Measurements from ENCODE around the gene STT3B.

Gene STT3B

GRCh38 chr3:31515486-31516284, 17.0 kb upstream of the STT3B start:
- TF ChIP-seq Cebpa-rat (IDR thresholded peaks at IDR 0.05): no peak
- Histone ChIP-seq H3K4me3 (no peak overlapping the region), H3K27me3 (no peaks in the 10 kb centered on the region), H3K9ac (no peak overlapping the region), H3K4me2 (no peak overlapping the region), H3K9me3 (0 out of 2 replicates have a peak, but pooled peaks cover 6% of the 10 kb centered on the region), H3K4me1 (no peaks in the 10 kb centered on the region), H3K27ac (no peak overlapping the region), H3K36me3 (no peaks in the 10 kb centered on the region), H4K20me1 (no peaks in the 10 kb centered on the region)

GRCh38 chr3:31516757-31517156, 16.0 kb upstream of the STT3B start:
- no peaks in the 10 kb centered on the region for H3K27me3 ChIP-seq

GRCh38 chr3:31521468-31521867, 11.3 kb upstream of the STT3B start:
- no peak for TF ChIP-seq Cebpa-rat (IDR thresholded peaks at IDR 0.05)
- Histone ChIP-seq H3K27me3 (no peaks in the 10 kb centered on the region), H3K4me1 (peaks cover 17% of the 10 kb centered on the region), H3K9me3 (peaks cover 11% of the 10 kb centered on the region), H3K4me2 (peak overlapping the region; percentile 68), H3K27ac (peak overlapping the region; percentile 66), H3K9ac (no peak overlapping the region), H3K4me3 (no peak overlapping the region), H4K20me1 (no peaks in the 10 kb centered on the region), H3K36me3 (no peaks in the 10 kb centered on the region)

More at GRCh38 chr3:31516757-31517156, 16.0 kb upstream of the STT3B start:
- Histone ChIP-seq H3K4me3 (no peak overlapping the region), H3K36me3 (no peaks in the 10 kb centered on the region), H4K20me1 (no peaks in the 10 kb centered on the region), H3K27ac (no peak overlapping the region), H3K9ac (no peak overlapping the region), H3K4me2 (no peak overlapping the region), H3K4me1 (peaks cover 6% of the 10 kb centered on the region), H3K9me3 (peaks cover 11% of the 10 kb centered on the region; the same call in 1 of the 2 replicates)
- TF ChIP-seq Cebpa-rat (IDR thresholded peaks at IDR 0.05): no peak

GRCh38 chr3:31522152-31522551, 10.6 kb upstream of the STT3B start:
- H3K4me1 ChIP-seq: peaks cover 17% of the 10 kb centered on the region
- H3K36me3 ChIP-seq: no peaks in the 10 kb centered on the region
- H3K27ac ChIP-seq: peak overlapping the region; percentile 66
- H3K9me3 ChIP-seq: peaks cover 7% of the 10 kb centered on the region
- no peak for TF ChIP-seq Cebpa-rat (IDR thresholded peaks at IDR 0.05)
- H3K9ac ChIP-seq: no peak overlapping the region; the same call in 1 of the 2 replicates
- H3K4me3 ChIP-seq: no peak overlapping the region
- H3K27me3 ChIP-seq: no peaks in the 10 kb centered on the region
- H3K4me2 ChIP-seq: peak overlapping the region; percentile 68
- H4K20me1 ChIP-seq: no peaks in the 10 kb centered on the region

- no peaks in the 10 kb centered on the region for H4K20me1 ChIP-seq
- peaks cover 6% of the 10 kb centered on the region for H3K9me3 ChIP-seq
- no peaks in the 10 kb centered on the region for H3K36me3 ChIP-seq
- no peak overlapping the region for H3K27ac ChIP-seq
- H3K4me2 ChIP-seq: no peak overlapping the region
- no peak for TF ChIP-seq Cebpa-rat (IDR thresholded peaks at IDR 0.05)
- H3K4me1 ChIP-seq: peaks cover 18% of the 10 kb centered on the region
- no peaks in the 10 kb centered on the region for H3K27me3 ChIP-seq
- no peak overlapping the region for H3K4me3 ChIP-seq
- H3K9ac ChIP-seq: no peak overlapping the region
These were observed 9.2 kb upstream of the STT3B start for GRCh38 chr3:31523543-31523942.

- no peak for TF ChIP-seq Cebpa-rat (IDR thresholded peaks at IDR 0.05)
- Histone ChIP-seq H3K4me1 (peaks cover 34% of the 10 kb centered on the region), H3K4me3 (no peak overlapping the region), H3K9me3 (peaks cover 6% of the 10 kb centered on the region), H3K27ac (no peak overlapping the region), H3K36me3 (no peaks in the 10 kb centered on the region), H3K27me3 (no peaks in the 10 kb centered on the region), H4K20me1 (no peaks in the 10 kb centered on the region), H3K9ac (no peak overlapping the region), H3K4me2 (no peak overlapping the region)
These were observed 7.2 kb upstream of the STT3B start for GRCh38 chr3:31525532-31525931.

GRCh38 chr3:31529421-31529820, 3.3 kb upstream of the STT3B start:
- TF ChIP-seq Cebpa-rat (IDR thresholded peaks at IDR 0.05): no peak
- Histone ChIP-seq H3K9me3 (no peaks in the 10 kb centered on the region; the same call in 1 of the 2 replicates), H4K20me1 (peaks cover 16% of the 10 kb centered on the region), H3K27me3 (no peaks in the 10 kb centered on the region), H3K4me2 (peak overlapping the region; percentile 81; the same call in 1 of the 2 replicates), H3K36me3 (no peaks in the 10 kb centered on the region), H3K4me3 (no peak overlapping the region), H3K27ac (no peak overlapping the region), H3K4me1 (peaks cover 18% of the 10 kb centered on the region), H3K9ac (no peak overlapping the region)

GRCh38 chr3:31530039-31530959, 2.4 kb upstream of the STT3B start:
- no peaks in the 10 kb centered on the region for H3K36me3 ChIP-seq
- peak overlapping the region; percentile 98 for H3K4me3 ChIP-seq
- TF ChIP-seq Cebpa-rat (IDR thresholded peaks at IDR 0.05): no peak
- no peaks in the 10 kb centered on the region for H3K27me3 ChIP-seq
- H3K9me3 ChIP-seq: no peaks in the 10 kb centered on the region; the same call in 1 of the 2 replicates
- peaks cover 18% of the 10 kb centered on the region for H3K4me1 ChIP-seq
- H3K27ac ChIP-seq: peak overlapping the region; percentile 99
- peak overlapping the region; percentile 81 for H3K4me2 ChIP-seq
- peak overlapping the region; percentile 99 for H3K9ac ChIP-seq
- H4K20me1 ChIP-seq: peaks cover 25% of the 10 kb centered on the region

- peak overlapping the region; percentile 98 for H3K4me3 ChIP-seq
These were observed 1.8 kb upstream of the STT3B start for GRCh38 chr3:31530960-31531335.

More at GRCh38 chr3:31530960-31531335, 1.8 kb upstream of the STT3B start:
- Histone ChIP-seq H3K9ac (peak overlapping the region; percentile 99), H3K9me3 (no peaks in the 10 kb centered on the region; the same call in 1 of the 2 replicates), H3K4me2 (peak overlapping the region; percentile 81), H3K36me3 (no peaks in the 10 kb centered on the region), H4K20me1 (peaks cover 31% of the 10 kb centered on the region), H3K27ac (peak overlapping the region; percentile 99), H3K27me3 (no peaks in the 10 kb centered on the region), H3K4me1 (peaks cover 19% of the 10 kb centered on the region)
- TF ChIP-seq Cebpa-rat (IDR thresholded peaks at IDR 0.05): no peak
